AG09309 (cell line): ENCODE data around the gene RER1.

Experiments used
- DNase-seq: peaks from one replicate; pipeline ENCODE4 v3.0.0-alpha.2; 2010; ENCODE audit warnings: low read depth
- H3K4me3 ChIP-seq: 2 replicates; pipeline ENCODE4 v1.5.1; 2011; ENCODE audit warnings: mild to moderate bottlenecking, low read depth, low read length, moderate library complexity; ENCODE audit not compliant: control insufficient read depth
- TF ChIP-seq, protein P1 (sequence below): IDR thresholded peaks from 2 replicates; pipeline ENCODE4 v1.5.1; 2011; ENCODE audit warnings: mild to moderate bottlenecking, low read depth, low read length, inconsistent platforms; ENCODE audit not compliant: insufficient read depth, control insufficient read depth; ENCODE audit errors: missing control alignments

RER1 gene

DNA sequence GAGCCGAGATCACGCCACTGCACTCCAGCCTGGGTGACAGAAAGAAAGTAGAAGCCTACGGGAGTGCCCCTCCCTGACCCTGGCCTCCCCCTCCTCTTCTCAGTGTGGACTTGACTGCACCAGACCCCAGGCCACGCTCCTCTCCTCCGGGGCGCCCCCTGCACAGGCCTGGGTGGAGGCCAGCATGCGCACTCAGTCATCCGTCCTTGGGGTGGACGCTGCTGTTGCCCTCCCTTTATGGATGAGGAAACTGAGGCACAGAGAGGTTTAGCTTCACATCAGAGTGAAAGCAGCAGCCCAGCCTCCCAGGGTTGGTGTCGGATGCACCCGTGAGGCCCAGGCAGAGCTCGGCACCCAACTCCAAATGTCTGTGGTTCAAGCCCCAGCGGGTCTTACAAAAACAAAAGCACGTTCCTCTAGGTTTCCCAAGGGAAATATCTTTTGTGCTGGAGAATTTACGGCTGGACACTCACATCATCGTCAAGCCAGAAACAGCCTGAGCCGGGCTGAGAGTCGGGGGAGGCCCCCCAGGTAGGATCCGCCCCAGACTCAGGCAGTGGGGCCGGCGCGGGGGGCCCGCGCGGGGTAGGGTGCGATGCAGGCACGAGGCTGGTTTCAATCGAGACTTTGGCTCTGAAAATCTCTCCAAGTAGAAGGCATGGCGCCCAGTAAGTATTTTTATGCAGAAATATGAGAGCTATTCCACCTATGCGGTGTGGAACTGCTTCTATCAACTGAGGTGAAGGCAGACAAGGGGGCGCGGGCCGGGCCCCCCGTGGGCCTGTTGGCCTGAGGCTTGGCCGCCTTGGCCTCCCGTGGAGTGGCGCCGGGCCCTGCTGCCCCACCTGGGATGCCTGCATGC is 36.9 kb upstream of the RER1 start:
- H3K4me3 ChIP-seq = no peak overlapping the region
- DNase-seq = no peak
- TF ChIP-seq, protein P1, sequence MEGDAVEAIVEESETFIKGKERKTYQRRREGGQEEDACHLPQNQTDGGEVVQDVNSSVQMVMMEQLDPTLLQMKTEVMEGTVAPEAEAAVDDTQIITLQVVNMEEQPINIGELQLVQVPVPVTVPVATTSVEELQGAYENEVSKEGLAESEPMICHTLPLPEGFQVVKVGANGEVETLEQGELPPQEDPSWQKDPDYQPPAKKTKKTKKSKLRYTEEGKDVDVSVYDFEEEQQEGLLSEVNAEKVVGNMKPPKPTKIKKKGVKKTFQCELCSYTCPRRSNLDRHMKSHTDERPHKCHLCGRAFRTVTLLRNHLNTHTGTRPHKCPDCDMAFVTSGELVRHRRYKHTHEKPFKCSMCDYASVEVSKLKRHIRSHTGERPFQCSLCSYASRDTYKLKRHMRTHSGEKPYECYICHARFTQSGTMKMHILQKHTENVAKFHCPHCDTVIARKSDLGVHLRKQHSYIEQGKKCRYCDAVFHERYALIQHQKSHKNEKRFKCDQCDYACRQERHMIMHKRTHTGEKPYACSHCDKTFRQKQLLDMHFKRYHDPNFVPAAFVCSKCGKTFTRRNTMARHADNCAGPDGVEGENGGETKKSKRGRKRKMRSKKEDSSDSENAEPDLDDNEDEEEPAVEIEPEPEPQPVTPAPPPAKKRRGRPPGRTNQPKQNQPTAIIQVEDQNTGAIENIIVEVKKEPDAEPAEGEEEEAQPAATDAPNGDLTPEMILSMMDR = no peak

DNA sequence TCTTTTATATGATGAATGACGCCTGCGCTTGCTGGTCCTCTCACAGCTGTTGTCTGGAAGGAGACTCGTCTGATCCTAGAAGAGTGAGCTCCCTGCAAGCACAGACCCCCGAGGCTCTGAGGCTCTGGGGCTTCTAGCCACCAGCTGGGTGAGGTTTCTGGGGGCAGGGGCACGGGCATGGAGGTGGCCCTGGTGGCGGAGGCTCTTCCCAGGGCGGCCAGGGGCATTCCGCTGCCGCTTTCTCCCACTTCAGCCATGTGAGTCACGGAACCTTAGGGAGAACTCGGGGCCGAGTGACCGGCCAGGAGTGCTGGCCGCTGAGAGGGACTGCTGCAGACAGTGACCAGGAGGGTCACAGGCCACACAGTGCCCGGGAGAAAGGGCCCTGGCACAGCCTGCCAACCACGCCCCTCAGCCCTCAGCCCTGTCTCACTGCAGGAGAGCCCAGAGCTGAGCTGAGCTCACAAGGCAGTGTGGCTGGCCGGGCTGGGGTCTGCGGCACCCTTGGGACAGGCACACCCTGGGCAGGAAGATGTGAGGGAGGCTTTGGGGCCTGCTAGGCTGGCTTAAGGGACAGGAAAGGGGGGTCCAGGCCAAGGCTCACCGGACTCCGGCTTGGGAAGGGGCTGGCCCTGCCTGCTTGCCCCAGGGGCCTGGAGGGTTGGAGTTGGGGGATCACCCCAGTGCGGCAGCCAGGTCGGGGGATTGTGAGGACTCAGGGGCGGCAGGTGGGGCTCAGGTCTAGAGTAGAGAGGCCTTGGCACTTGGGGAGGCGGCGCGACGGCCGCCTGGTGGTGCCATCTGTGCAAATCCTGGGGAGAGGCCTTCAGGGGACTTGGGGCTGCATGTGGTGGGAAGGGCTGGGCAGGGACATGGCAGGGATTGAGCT is 36.0 kb upstream of the RER1 start:
- DNase-seq = no peak
- TF ChIP-seq, protein P1 = no peak
- no peak overlapping the region for H3K4me3 ChIP-seq

DNA sequence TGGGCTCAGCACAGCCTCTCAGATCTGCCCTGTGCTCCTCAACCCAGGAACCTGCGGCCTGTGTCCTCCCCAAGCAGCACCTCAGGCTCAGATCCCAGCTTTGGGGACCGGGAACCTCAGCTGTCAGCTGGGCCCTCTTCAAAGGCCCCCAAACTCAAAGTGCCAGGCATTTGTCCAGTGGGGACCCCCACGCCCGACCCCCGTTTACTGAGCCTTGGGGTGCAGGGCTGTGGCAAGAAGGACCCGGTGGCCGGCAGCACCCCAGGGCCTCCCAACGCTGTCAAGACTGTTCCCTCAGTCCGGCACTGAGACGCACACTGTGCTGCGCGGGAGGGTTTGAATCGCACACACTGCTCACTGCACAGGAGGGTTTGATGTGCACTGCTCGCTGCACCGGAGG is 35.2 kb upstream of the RER1 start:
- no peak overlapping the region for H3K4me3 ChIP-seq
- TF ChIP-seq, protein P1 = no peak
- no peak for DNase-seq

DNA sequence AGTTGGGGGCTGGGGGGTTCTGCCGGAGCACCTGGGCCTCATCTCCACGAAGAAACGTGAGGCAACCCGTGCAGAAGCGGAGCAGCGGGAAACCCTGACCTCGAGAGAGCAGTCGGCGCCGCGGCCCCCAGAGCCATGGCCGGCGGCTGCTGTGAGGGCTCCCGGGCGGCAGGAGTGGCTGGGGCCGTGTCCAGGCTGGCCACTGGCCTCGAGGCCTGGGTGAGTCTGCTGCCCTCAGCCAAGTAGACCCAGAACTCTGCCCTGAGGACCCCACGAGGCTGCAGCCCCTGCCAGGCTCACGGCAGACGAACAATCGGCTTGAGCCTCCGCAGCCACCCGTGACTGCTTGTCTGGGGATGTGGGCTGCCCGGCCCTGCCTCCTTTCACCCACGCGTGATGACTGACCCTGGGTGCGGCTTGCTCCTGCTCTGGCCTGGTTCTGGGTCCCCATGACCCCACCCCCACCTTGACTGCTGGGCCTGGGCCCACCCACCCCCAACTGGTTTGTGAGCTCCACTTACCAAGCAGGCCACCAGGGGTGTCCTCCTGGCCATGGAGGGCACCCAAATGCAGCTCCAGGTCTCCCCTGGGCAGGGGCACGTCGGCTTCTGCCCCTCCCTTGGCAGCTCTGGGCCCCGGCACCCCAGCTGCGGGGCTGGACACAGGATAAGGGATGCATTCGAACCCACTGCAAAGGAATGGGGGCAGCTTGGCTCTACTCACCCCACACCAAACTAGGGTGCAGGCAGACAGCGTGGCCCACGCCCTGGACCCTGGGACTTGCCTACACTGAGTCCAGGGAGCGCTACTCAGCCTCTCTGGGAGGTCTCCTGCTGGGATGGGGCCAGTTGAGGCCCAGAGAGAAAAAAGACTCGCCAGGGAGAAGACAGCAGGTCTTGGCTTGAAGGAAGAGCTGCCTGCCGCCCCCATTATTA is 34.5 kb upstream of the RER1 start:
- TF ChIP-seq, protein P1 = no peak

DNA sequence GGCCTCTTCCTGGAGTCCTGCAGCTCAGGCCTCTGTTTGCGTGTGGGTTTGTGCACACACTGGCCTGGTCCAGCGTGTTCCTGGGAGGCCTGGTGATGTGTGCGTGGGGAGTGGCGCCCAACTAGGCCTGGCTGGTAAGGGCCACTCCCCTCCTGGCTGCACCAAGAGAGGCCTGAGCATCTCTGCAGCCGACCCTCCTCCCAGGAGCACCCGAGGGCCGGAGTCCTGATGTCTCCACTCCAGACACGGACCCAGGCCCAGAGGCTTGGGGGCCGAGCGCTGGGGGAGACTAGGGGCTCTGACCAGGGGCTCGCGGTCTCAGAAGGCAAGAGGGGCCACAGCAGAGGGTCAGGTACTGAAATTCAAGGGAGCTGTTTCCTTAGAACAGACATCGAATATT is 33.6 kb upstream of the RER1 start:
- TF ChIP-seq, protein P1 = no peak
- DNase-seq = no peak
- H3K4me3 ChIP-seq = no peak overlapping the region

More for the DNA sequence above, 34.5 kb upstream of the RER1 start:
- DNase-seq = no peak
- H3K4me3 ChIP-seq = no peak overlapping the region
